Prostate gland (tissue), 2 donors: Measurements from ENCODE around the gene THRB.

Experiments
- POLR2A ChIP-seq: fragments of 450-650 bp; IDR thresholded peaks from one replicate; pipeline ENCODE4 v1.6.1; 2016; ENCODE audit warnings: antibody characterized with exemption, mild to moderate bottlenecking
- POLR2AphosphoS5 ChIP-seq: sonication (generic); formaldehyde crosslinking; IDR thresholded peaks from one replicate; pipeline ENCODE4 v1.6.1; 2017; ENCODE audit warnings: antibody characterized with exemption
- TF ChIP-seq, protein P1 (sequence below), 4 experiments: fragments of 200-600 bp in 2 of 4; fragments of 450-650 bp in 2 of 4; sonication (generic) in 2 of 4; IDR thresholded peaks; 1 replicate in 3 of 4; 2 replicates in 1 of 4; pipeline ENCODE4 v1.5.1; 2016 to 2019; ENCODE audit warnings: antibody characterized with exemption in 4 of 4, mild to moderate bottlenecking in 2 of 4, moderate library complexity in 2 of 4

DNA sequence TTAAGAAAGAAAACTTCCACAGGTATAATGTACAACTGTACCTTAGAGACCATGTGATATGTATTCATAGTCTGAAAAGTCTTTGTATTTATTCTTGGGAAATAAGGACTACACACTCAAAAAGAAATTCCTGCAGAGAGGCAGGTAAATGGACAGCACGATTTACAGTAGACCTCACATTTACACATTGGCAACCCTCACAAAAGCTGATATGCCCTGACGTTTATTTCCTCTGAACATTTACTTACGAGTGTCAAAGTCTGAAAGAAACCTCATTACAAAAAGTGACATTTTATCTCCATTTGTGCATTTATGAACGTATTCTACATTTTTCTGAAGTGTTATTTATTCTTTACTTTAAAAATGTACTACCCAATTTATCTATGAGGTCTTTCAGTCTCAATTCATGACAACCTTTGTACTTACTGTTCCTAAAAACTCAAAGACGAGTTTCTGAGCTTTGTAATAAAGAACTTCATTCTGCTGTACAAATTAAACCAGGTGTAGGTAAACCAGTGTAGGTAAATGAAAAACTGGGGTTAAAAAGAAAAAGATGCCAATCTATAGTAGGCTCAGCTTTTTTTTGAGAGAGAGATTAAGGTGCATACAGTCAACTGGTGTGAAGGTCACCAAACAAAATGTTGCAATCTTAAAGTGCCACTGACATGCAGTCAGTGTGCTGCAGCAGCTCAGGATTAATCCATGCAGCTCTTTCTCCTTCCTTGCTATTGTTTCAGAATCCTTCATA lies 44.3 kb downstream of the THRB start:
- TF ChIP-seq, protein P1, sequence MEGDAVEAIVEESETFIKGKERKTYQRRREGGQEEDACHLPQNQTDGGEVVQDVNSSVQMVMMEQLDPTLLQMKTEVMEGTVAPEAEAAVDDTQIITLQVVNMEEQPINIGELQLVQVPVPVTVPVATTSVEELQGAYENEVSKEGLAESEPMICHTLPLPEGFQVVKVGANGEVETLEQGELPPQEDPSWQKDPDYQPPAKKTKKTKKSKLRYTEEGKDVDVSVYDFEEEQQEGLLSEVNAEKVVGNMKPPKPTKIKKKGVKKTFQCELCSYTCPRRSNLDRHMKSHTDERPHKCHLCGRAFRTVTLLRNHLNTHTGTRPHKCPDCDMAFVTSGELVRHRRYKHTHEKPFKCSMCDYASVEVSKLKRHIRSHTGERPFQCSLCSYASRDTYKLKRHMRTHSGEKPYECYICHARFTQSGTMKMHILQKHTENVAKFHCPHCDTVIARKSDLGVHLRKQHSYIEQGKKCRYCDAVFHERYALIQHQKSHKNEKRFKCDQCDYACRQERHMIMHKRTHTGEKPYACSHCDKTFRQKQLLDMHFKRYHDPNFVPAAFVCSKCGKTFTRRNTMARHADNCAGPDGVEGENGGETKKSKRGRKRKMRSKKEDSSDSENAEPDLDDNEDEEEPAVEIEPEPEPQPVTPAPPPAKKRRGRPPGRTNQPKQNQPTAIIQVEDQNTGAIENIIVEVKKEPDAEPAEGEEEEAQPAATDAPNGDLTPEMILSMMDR (IDR thresholded peaks at IDR 0.05), result no peak
- TF ChIP-seq POLR2AphosphoS5, result no peak
- no peak for TF ChIP-seq POLR2A
